Thymus (tissue), 11 donors: ENCODE data around the gene NPRL2. TPM values are rescaled to one million over a fixed set of nuclear protein-coding genes. Genes with fewer than 3 reads are reported as not detected.

Source experiments
- DNase-seq, 9 donors: peaks; one replicate each; pipeline ENCODE4 v3.0.0-alpha.2; 2013; ENCODE audit warnings: low spot score in 9 of 9, low read depth in 6 of 9, missing footprints in 1 of 9
- H3K27ac ChIP-seq, 2 donors: one replicate each; pipeline ENCODE4 v1.5.1; 2013; ENCODE audit warnings: control low read depth in 1 of 2, low read depth in 1 of 2, low read length in 1 of 2, mild to moderate bottlenecking in 1 of 2, moderate library complexity in 1 of 2
- H3K27me3 ChIP-seq, 2 donors: one replicate each; pipeline ENCODE4 v1.5.1; 2013; ENCODE audit warnings: low read length in 1 of 2; ENCODE audit not compliant: control insufficient read depth in 2 of 2, insufficient read depth in 1 of 2
- H3K36me3 ChIP-seq, 2 donors: one replicate each; pipeline ENCODE4 v1.5.1; 2013; ENCODE audit warnings: low read length in 1 of 2, mild to moderate bottlenecking in 1 of 2, moderate library complexity in 1 of 2; ENCODE audit not compliant: control insufficient read depth in 2 of 2, insufficient read depth in 2 of 2
- H3K4me1 ChIP-seq, 2 donors: one replicate each; pipeline ENCODE4 v1.5.1; 2013; ENCODE audit warnings: low read length in 2 of 2; ENCODE audit not compliant: control insufficient read depth in 2 of 2, insufficient read depth in 2 of 2
- H3K4me3 ChIP-seq, 2 donors: one replicate each; pipeline ENCODE4 v1.5.1; 2013; ENCODE audit warnings: low read length in 2 of 2, control low read depth in 1 of 2, mild to moderate bottlenecking in 1 of 2
- H3K9me3 ChIP-seq, 2 donors: one replicate each; pipeline ENCODE4 v1.5.1; 2013; ENCODE audit warnings: low read length in 1 of 2, mild to moderate bottlenecking in 1 of 2; ENCODE audit not compliant: control insufficient read depth in 2 of 2, insufficient read depth in 1 of 2
- WGBS: extraction: QIAGEN DNeasy Blood & Tissue Kit; methylation state at CpG from one replicate; pipeline ENCODE4 v1.1.7; 2013; 5-methylcytosine and 5-hydroxymethylcytosine counted together
- polyA plus RNA-seq: library from polyadenylated mRNA; stranded (reverse); fragments of 200-250 nt; gene quantifications from one replicate; pipeline ENCODE4 v1.2.3, GENCODE V29; 2013
- total RNA-seq: library from RNA; stranded (reverse); fragments of 120-200 nt; gene quantifications from one replicate; pipeline ENCODE4 v1.2.4, GENCODE V29; 2013
- donor health status: healthy.

The NPRL2 gene
- total and polyA plus RNA-seq, 2 donors: 24.5 to 30.9 TPM

DNA sequence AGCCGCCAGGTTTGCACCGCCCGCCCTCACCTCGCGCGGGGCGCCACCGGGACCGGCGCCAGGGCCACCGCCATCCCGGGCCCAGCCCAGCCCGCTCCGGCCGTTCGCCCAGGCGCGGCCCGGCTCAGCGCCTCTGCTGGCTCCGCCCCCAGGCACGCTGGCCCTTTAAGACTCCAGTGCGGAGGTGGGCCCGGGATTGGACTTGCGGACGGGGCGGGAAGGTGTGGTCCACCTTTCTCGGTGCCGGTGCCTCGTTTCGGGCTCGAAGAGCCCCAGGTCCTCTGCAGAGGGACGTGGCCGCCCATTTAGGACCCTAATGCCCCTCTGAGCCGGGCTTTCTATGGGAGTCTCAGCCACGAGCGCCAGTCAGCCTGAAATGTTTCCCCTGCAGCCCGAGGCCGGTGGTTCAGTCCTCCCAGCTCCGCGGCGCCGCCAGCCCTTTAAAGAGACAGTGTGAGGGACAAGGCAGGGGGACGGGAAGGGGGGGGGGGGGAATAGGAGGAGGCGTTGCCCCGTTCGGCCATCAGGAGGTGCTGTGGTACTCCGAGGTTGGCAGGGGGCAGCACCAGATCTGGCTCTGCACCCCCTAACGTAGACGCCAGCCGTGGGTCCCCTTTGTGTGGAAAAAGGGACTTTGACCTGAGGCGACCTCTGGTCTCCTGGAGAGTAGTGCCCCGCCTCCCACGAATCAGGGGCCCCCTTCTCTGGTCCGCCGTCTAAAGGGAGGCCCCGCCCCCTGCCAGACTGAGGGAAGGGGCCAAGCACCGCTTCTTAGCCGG, 29.1 kb downstream of the NPRL2 start:
- peaks cover 8 to 30% of the 10 kb centered on the region in 2 donors for H3K4me1 ChIP-seq
- DNase-seq: peak in 7 of 9 donors; percentile 76 to 93 (median 81)
- H3K9me3 ChIP-seq: no peaks in the 10 kb centered on the region
- peaks cover 18 to 20% of the 10 kb centered on the region in 2 donors for H3K36me3 ChIP-seq
- no peaks in the 10 kb centered on the region for H3K27me3 ChIP-seq
- peak overlapping the region; percentile 71 to 75 for H3K4me3 ChIP-seq
- WGBS: 2% methylated on average over 59 of the region's 59 CpGs
- peak overlapping the region; percentile 44 to 80 for H3K27ac ChIP-seq

DNA sequence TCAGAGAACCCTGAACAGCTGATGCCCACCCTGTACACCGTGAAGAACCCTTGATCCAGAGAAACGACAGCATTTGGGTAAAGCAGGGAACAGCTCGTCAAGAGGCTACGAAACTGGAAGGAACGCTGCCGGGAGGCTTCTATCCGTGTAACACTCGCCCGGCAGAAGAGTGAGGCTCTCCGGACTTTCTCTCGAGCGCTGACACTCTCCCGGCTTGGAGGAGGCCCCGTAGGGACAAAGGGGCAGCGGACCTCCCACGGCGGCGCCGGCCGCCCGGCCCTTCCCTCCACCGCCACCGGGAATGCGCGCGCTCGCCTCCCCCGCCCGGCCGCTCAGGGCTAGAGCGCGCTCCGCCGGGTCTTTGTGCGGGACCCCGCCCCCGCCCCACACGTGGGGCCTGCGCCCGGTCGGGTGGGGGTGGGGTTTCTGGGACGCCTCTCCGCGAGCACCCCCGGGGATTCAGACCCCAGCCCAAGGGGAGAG, 29.7 kb downstream of the NPRL2 start:
- H3K36me3 ChIP-seq: peaks cover 13 to 14% of the 10 kb centered on the region in 2 donors
- DNase-seq: peak in 6 of 9 donors; percentile 67 to 86 (median 78)
- H3K4me1 ChIP-seq: peaks cover 8 to 30% of the 10 kb centered on the region in 2 donors
- under 1% methylated on average over 45 of the region's 45 CpGs for WGBS
- no peaks in the 10 kb centered on the region for H3K27me3 ChIP-seq
- H3K9me3 ChIP-seq: no peaks in the 10 kb centered on the region
- peak overlapping the region; percentile 71 to 75 for H3K4me3 ChIP-seq
- peak overlapping the region in 1 of 2 donors; percentile 44 for H3K27ac ChIP-seq

DNA sequence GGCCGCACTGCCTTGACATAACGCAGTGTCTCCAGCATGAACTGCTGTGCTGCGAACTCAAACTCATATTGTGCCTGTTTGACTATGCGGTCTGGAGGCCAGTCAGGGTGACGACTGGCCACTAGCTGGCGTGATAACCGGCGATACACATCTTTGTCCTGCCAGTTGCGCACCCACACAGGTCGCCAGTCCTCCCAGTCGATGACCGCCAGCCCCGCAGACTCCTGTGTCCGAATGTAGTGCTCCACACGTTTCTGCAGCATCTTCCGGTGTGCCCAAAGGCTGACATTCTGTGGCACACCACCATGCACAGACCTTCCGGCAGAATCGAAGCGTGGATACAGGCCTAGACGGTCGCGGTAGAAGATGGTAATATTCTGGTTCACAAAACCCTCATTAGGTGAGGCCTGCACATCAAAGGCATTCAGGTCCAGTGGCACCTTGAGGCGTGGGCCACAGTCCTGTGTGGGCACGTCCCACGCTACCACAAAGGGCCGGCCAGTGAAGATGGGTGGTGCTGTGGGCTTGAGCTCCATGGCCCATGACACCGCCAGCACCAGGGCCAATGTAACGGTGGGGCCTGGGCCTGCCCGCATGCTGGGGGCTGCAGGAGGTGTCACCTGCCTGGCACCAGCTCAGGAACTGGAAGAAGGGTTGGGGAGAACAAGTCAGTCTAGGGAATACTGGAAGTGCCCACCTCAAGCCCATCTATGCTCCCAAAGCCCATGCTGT, 30.5 kb downstream of the NPRL2 start:
- Histone ChIP-seq H3K4me3 (peak overlapping the region; percentile 71 to 75), H3K9me3 (no peaks in the 10 kb centered on the region), H3K36me3 (peaks cover 5 to 7% of the 10 kb centered on the region in 2 donors), H3K4me1 (peaks cover 8 to 30% of the 10 kb centered on the region in 2 donors), H3K27ac (no peak overlapping the region), H3K27me3 (no peaks in the 10 kb centered on the region)
- 98% methylated on average over 29 of the region's 29 CpGs for WGBS
- no peak for DNase-seq

DNA sequence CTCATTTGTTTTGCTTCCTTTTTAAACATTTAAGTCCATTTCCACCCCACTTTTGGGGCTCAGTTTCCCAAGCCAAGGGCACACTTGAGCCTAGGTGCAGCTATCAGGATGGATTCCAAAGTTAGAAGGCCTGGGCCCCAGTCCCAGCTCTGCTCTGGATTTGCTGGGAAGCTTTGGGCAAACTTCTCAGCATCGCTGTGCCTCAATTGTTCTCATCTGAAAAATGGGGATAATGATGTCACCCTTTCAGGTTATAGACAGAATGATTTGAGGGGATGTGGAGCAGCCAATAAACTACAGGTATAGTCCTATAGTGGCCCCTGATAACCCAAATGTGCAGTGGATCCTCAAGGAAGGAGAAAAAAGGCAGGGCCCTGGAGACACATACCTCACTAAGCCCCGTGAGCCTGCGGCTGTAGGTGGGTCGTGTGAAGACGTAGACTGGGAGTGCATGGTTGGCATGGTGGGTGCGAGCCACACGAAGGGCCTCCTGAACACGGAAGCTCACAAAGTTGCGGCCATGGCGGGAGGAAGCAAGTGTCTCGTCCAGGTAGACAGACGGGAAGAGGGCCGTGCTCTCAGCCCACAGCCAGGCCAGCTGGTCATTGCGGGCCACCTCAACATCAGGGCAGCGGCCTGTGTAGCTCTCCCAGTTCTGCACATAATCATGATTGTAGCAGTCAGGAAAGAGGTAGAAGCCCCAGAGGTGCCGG, 31.2 kb downstream of the NPRL2 start:
- DNase-seq: no peak
- H3K4me1 ChIP-seq: peaks cover 8 to 29% of the 10 kb centered on the region in 2 donors

DNA sequence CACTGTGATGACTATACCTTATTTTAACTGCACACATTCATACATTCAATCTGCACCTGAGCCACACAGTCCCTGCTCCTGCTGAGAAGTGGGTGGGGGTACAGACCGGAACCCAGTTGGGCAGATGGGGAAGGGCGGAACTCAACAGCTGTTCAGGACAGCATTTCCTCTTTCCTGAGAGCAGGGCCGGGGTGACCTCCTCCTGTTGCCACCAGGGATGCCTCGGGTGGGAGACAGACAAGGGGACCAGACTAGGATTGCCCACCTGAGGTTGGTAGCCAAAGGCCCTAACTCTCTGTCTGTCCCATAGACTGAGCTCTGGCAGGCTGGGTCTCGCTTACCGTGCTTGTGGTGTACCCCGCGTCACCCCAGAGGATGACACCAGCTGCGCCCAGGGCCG, 32.0 kb downstream of the NPRL2 start:
- no peak overlapping the region for H3K27ac ChIP-seq
- H3K27me3 ChIP-seq: no peaks in the 10 kb centered on the region
- H3K36me3 ChIP-seq: peaks cover 0 to 3% of the 10 kb centered on the region in 2 donors
- peaks cover 8 to 26% of the 10 kb centered on the region in 2 donors for H3K4me1 ChIP-seq
- no peak for DNase-seq
- H3K4me3 ChIP-seq: no peak overlapping the region
- 81% methylated on average over 10 of the region's 10 CpGs for WGBS
- no peaks in the 10 kb centered on the region for H3K9me3 ChIP-seq

More for the DNA sequence above, 31.2 kb downstream of the NPRL2 start:
- Histone ChIP-seq H3K27ac (no peak overlapping the region), H3K4me3 (no peak overlapping the region), H3K27me3 (no peaks in the 10 kb centered on the region), H3K36me3 (peaks cover 4 to 6% of the 10 kb centered on the region in 2 donors), H3K9me3 (no peaks in the 10 kb centered on the region)
- WGBS: 97% methylated on average over 16 of the region's 16 CpGs

DNA sequence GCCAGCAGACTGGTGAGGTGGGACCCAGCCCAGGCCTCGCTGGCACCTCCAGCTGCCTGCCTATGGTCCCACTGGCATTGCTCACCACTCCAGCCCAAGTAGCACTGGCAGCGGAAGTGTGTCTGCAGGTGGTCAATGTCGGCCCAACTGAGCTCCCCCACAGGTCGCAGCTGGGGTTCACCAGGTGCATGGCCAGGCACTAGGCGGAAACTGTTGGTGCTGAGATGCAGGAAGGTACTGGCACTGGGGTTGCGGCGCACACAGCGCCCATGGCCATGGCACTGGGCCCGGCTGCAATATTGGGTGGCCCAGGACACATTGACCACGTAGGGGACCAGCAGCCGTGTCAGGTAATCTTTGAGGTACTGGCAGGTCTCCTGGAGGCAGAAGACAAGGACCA, 32.4 kb downstream of the NPRL2 start:
- H3K9me3 ChIP-seq: no peaks in the 10 kb centered on the region
- no peak overlapping the region for H3K4me3 ChIP-seq
- H3K4me1 ChIP-seq: peaks cover 8 to 26% of the 10 kb centered on the region in 2 donors
- no peaks in the 10 kb centered on the region for H3K27me3 ChIP-seq
- no peak overlapping the region for H3K27ac ChIP-seq
- 93% methylated on average over 11 of the region's 11 CpGs for WGBS
- peaks cover 0 to 3% of the 10 kb centered on the region in 2 donors for H3K36me3 ChIP-seq
- DNase-seq: no peak

DNA sequence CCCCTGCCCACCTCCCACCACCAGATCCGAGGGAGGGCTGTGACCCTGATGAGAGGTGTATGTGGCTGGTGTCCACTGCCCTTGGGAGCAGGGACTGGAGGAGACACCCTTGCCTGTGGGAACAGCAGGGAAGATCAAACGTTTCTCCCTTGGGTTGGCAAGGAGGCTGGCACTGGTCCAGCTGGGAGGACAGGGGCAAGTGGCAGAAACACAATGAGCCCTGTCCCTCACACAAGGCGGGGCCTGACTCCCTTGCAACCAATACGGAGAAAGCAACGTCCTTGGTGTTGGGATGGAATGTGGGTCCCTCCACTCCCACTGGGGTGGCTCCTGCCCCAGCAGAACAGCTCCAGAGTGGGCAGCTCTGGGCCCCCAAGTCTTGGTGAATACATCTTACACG, 33.3 kb downstream of the NPRL2 start:
- Histone ChIP-seq H3K9me3 (no peaks in the 10 kb centered on the region), H3K4me1 (peaks cover 8 to 24% of the 10 kb centered on the region in 2 donors), H3K27ac (peak overlapping the region in 1 of 2 donors; percentile 25), H3K27me3 (no peaks in the 10 kb centered on the region), H3K36me3 (peaks cover 0 to 3% of the 10 kb centered on the region in 2 donors), H3K4me3 (no peak overlapping the region)
- no peak for DNase-seq
- WGBS: 90% methylated on average over 6 of the region's 6 CpGs

DNA sequence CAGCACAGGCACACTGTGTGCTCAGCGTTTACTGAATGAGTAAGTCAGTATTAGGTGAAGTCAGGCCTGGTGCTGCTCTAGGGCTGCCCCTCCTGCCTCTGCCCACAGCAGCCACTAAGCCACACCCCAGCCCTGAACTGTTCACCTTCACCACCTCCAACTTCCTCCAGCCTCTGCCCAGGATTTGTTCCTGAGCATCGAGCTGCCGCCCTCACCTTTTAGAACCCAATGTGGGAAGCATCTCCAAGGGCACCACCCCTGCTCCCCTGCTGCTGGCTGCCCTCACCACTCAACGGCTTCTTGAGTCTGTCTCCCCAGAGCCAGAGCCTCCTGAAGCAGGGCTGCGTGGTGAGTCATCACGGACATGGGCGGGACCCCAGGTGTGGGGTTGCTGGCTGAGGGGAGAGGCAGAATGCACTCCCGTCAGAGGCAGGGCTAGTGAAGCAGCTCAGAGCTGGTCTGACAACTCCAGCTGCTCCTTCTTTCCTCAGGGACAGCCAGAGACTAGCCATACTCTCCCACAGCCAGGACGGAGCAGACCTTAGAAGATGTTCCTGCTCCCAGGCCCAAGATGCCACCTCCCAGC, 33.8 kb downstream of the NPRL2 start:
- H3K27me3 ChIP-seq: no peaks in the 10 kb centered on the region
- H3K36me3 ChIP-seq: peaks cover 0 to 3% of the 10 kb centered on the region in 2 donors
- H3K9me3 ChIP-seq: no peaks in the 10 kb centered on the region
- H3K4me3 ChIP-seq: no peak overlapping the region
- WGBS: 82% methylated on average over 9 of the region's 9 CpGs
- no peak for DNase-seq
- H3K4me1 ChIP-seq: peaks cover 5 to 18% of the 10 kb centered on the region in 2 donors
- H3K27ac ChIP-seq: peak overlapping the region in 1 of 2 donors; percentile 25
